CD4-positive, alpha-beta T cell treated with Interleukin-4 for 4 hours (primary cell): Measurements from ENCODE around the gene IQSEC1.

Experiments
- DNase-seq: peaks from one replicate; pipeline ENCODE4 v3.0.0-alpha.2; 2020

Gene IQSEC1

DNA sequence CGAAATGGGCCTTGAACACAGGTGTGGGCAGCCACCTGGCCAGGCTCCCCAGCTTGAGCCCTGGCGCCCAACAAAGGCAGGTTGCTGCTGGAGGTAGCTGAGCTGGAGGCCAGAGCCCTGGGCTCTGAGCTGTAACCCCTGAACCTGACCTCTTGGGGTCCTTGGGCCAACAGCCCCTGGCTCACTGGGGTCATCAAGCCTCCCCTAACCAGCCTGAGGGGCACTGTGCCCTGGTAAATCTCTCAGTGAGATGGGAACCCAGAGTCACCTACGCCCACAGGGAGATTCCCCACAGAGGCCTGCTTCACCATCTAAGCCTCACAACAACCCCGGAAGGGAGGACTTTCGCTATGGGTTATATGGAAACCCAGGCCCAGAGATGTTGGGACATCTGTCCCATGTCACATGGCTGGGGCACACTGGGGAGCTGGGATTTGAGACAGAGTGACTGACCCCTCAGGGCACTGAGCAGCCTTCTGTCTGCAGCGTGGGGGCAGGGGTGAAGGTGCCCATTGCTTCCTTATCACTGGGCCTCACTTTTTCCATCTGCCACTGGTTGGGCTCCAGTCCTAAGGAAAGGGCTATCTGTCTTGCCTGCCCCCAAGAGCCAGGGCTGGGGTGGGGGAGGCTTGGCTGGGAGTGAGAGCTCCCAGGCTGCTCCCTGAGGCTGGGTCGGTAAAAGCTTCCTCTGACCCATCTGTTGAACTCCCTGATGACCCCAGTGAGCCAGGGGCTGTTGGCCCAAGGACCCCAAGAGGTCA lies 59.1 kb downstream of the IQSEC1 start:
- peak; percentile 65 for DNase-seq

- peak; percentile 35 for DNase-seq
Measured at GRCh38 chr3:13013566-13013965, 59.7 kb downstream of the IQSEC1 start.

- DNase-seq, result no peak
Measured at GRCh38 chr3:13013151-13013561, 60.1 kb downstream of the IQSEC1 start.

DNA sequence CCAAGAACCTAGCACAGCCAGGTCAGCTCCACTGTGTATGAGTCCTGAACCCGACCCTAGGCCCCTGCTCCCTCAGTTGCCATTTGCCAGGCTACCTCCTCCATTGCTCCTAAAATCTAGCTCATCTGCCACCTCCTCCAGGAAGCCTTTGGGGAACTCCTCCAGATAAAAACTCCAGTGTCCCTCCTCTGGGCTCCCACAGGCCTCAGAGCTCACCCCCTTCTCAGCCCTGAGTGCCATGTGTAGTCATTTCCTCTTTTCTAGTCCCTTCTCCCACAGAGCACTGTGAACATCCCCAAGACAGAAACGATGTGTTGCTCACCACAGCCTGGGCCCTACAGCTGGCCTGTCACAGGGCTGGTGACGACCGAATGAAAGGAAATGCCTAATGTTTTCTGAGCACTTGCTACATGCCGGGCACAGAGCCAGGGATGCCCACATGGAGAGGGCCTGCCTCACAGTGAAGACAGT lies 61.0 kb downstream of the IQSEC1 start:
- peak; percentile 67 for DNase-seq

DNA sequence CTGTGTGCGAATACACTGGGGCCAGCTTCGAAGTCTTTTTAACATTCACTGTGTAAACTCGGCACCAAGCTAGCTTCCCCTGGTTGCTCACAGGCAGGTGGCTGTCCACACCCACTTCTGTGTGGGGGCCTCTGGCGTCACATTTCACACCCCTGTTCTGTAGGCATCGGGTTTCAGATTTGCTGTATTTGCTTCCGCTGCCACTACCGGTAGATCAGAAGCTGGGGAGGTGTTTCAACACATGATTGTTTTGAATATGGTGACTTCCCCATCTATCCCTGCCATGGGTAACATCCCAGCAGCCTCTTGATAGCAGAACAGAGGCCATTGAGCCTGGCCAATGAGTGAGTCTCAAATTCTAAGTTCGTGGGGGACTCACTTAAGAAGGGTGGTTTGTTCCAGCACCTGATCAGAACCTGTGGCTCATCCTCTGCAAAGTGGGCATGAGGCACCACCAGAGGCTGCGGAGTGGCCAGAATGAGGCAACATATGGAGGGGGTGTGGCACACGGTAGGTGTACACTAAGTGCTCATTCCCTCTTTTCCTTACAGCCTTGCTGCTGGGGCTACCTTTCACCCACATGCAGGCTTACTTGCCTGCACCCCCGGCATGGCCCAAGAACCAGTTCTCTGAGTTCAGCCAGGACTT lies 61.5 kb downstream of the IQSEC1 start:
- DNase-seq, result peak; percentile 90

GRCh38 chr3:13010780-13011572 lies 62.3 kb downstream of the IQSEC1 start:
- DNase-seq, result no peak

- DNase-seq, result no peak
Measured at GRCh38 chr3:13009946-13010315, 63.3 kb downstream of the IQSEC1 start.

DNA sequence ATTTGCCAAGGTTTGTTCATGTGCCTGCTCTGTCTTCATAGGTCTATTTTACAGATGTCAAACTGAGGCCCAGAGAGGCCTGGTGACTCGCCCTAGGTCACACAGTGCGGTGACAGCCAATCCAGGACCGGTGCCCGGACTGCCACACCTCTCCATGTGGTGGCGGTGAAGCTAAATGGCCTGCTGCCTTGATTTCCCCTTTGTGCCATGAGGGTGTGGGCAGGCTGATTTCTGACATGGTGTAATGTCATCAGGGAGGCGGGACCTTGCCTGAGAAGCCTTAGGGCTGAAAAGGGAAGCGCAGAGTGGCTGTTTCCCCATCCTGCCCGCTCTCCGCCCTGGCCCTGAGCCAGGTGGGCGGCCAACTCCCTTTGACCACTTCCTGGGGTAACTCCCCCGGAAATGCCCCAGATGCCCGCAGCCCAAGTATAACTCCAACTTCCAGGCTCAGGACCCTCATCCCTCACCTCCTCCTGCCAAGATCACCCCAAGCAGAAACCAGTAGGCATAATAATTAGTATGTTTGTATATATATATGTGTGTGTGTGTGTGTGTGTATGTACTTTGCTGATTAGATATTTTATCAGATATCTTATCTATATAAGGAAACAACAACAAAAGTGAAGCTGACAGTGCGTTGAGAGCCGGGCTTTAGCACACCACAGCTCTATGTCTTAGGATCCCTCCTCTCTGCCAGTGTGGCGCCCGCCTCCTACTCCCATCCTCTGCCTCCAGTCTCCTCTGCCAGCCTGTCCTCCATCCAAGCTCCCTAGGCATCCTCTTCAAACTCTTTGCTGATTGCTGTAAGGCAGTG lies 63.9 kb downstream of the IQSEC1 start:
- peak; percentile 68 for DNase-seq

DNA sequence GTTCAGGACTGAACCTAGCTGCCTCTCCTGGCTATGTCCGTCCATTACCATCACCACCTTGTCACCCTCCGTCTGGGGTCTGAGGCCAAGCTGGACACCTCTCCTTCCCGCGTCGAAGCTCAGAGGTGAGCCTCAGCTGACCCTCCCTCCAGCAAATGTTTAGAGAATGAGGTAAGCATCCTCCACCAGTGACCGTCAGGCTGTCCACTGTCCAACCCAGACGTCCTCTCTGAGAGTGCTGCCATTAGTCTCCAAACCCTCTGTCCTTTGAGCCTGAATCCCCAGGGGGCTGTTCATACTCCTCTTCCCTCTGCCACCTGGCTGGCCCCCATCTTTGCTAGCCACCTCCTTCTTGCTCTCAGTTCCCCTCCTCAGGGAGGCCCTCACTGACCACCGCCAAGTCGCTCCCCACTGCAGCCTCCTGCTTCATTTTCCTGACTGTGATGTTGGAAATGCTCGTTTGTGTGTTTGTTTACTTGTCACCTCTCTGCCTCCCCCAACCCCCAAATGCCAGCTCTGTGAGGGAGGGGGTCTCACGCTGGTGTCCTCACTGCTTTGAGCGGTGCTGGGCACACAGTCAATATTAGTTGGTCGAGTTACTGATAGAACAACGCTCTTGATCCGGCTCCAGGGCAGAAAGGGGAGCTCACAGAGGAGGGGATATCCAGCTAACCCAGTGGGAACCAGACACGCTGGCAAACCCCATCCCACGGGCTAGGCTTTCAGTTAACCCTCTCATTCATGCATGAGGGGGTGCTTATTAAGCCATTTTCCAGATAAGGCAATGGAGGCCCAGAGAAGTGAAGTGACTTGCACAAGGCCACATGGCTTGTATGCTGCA lies 64.9 kb downstream of the IQSEC1 start:
- DNase-seq, result no peak

GRCh38 chr3:13007251-13007941 lies 65.8 kb downstream of the IQSEC1 start:
- no peak for DNase-seq

DNA sequence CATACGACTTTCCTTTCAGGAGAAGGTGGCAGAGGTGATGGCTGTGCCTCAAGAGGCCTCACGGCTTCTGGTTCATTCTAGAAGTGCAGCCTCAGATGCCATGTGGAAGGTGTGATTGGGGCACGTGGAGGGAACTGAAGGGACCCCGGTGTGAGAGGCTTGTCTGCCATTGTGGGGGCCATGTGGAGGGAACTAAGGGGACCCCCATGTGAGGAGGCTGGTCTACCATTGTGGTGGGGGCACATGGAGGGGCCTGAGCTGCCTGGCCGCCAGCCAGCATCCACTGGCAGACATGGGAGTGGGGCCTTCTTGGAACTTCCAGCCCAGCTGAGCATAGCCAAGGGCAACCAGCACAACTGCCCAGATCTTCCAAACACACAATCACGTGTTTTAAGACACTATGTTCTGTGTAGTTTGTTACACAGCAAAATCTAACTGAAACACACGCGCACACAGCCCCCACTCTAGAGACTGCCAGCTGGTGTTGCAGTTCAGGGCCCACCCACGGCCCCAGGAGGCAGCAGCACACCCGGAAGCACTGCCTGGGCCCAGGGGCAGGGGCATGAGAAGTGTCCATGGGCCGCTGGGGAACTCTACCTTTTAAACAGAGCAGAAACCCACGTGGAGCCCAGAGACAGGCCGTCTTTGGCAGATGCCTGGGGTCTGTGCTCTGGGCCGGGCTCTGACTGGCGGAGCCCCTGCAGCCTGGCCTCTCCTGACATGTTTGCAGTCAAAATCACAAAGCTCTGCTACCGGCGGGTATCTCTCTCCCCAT lies 66.8 kb downstream of the IQSEC1 start:
- no peak for DNase-seq

DNA sequence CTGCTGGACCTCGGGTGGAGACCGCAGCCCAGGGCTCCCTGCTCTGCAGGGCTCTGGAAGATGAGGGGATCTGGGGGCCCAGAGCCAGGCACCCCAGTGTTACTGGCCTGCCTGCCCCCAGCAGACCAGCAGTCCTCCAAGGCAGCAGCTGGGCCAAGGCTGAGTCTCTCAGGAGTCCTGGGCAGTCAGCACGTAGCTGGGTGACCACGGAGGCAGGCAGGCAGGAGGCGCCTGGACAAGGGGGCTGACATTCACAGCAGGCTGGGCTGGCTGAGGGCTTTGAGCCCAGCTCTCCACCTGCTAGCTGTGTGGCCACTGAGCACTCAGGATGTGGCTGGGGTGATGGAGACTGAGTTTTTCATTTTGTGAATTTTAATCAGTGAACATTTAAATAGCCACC lies 67.9 kb downstream of the IQSEC1 start:
- no peak for DNase-seq

DNA sequence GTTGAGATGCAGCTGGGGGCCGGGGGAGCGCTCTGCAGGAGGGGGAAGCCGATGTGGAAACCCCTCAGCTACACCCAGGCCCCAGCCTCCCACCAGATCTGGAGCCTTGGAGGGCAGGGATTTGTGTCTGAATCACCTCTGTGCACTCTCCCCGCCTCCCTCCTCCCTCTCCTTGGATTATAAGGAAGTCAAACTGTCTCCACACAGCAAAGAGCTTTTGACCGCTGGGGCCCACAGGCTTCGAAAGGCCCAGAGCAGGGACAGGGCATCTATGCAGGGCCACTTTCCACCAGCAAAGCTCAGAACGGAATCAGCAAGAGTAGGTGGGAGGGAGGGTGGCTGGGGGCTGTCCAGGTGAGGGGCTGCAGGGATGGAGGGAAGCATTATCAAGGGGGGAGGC lies 68.9 kb downstream of the IQSEC1 start:
- DNase-seq, result no peak

DNA sequence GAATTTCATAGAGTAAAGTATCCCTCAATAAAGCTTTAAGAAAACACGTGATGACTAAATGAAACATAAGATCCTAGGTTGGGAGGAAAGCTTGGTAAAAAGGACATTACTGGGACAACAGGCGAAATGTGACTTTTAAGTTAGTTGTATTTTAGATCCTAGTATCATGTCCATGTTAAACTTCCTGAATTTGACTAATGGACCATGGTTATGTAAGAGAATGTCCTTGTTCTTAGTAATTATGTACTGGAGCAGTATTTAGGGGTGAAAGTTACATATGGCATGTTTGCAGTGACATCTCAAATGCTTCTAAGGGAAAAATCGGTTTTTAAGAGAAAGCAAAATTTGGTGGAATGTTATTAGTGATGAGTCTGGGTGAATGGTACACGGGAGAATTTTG lies 69.6 kb downstream of the IQSEC1 start:
- DNase-seq, result no peak

GRCh38 chr3:13002398-13003124 lies 70.7 kb downstream of the IQSEC1 start:
- DNase-seq, result peak; percentile 66

- no peak for DNase-seq
Measured at GRCh38 chr3:12999147-13000140, 73.8 kb downstream of the IQSEC1 start.

GRCh38 chr3:12998648-12999047 lies 74.6 kb downstream of the IQSEC1 start:
- DNase-seq, result no peak

GRCh38 chr3:12997387-12997786 lies 75.8 kb downstream of the IQSEC1 start:
- no peak for DNase-seq

DNA sequence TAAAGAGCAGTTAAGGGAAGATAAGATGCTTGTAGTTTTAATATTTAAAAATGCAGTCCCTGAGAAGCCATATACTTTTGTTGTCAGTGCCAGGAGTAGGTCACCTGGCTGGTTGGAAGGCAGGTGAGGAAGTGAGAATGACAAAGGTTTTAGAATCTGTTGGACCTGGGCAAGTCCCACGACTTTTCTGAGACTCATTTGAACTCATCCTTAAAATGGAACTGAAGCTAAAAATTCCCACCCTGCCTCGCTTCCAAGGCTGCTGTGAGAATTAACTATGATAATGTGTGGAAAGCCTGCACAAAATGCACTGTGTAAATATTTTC lies 77.1 kb downstream of the IQSEC1 start:
- no peak for DNase-seq
